GM21360 (cell line): Measurements from ENCODE around the gene ZNF587.
"Not testable (repeated sequence)": the region's sequence is repeated elsewhere in the genome, so short reads cannot be mapped to it uniquely, and the experiment has no call there.

Experiments used
- ATAC-seq: cut with Tn5 transposase; IDR thresholded peaks from one replicate; pipeline ENCODE4 v1.9.1; 2021; ENCODE audit warnings: mild to moderate bottlenecking, moderate library complexity; ENCODE audit not compliant: unreplicated experiment

ZNF587 gene

DNA sequence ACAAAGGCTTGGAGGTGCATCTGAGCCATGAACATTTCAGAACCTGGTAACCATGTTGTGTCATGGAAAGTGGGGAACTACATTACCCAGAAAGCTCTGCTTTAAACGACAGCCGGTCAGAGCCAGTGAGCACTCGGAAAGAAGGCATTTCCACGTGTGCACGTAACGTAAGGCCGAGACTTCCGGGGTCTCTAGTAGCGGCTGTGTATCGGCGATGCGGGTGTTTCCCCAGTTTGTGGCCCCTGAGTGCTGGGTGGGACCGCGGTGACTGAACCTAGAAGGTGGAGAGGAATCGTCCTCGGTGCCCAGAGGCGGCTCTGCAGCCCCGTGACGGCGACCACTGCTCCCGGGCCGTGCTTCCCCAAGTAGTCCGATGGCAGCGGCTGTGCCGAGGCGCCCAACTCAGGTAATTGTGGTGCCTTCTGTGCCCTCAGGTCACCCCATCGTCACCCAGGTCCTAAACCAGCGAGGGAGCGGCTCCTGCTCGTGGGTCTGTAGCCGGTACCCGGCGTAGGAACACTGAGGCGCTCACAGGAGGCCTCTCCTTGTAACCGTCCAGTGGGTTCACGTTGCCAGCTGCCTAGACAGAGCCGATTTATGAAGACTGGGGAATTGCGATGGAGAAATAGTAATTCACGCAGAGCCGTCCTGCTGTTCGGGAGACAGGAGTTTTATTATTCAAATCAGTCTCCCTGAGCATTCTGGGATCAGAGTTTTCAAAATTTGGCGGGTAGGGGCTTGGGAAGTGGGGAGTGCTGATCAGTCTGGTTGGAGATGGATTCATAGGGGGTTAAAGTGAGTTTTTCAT, at the start of gene ZNF587:
Gene ZNF587 (plus strand): TSS at position 194 of the 808 bp plus-strand sequence. CDS start 180 bp downstream, at position 374.
- ATAC-seq = peak; percentile 90

DNA sequence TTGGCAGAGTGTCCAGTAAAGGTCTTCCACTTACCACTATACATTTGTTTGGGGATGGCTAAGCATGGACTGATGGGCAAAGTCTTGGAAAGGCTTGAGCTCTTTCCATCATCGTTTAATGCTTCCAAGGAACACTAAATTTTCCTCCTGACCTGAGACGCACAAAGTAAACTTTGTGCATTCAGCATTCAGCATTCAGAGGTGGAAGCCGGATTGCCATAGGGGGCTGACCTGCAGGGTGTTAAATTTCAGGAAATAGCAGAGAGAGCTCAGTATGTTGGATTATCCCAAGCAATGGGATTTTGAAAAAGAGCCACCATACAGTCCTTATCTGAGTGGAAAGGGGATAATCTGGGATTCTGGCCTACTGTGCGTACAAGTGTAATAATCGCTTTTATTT, 49.0 kb upstream of the ZNF587 start:
- no peak for ATAC-seq

DNA sequence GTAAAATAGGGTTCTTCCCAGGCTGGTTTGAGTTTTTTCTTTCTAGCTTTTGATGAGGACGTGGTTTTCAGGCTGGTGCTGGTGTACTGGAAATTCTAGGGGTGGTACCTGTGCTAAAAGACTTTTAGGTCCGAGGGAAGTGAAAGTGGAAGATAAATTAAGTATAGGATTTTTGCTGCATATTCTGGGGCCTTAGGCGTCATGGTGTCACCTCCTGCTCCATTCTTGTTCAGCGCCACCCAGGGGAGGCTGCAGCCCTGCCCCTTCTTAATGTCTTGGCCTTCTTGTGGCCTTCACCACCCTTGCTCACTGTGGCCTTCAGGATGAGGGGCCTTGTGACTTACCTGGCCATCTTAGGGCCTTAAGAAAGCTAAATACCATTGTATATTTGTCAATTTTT, 47.4 kb upstream of the ZNF587 start:
- peak; percentile 63 for ATAC-seq

DNA sequence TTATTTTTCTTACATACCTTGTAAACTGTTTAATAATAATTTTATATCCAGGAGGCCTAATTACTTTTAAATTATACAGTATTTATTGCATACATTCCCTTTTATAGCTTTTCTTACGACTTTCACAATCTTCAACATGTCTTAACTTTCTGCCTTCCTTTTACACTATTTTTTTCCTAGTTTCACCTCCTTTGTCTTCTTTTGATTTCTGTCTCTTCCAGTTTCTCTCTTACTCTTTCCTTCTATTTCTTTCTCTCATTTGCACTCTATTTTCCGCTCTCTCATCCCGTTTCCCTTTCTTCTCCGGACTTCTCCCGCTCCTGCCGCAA, 46.4 kb upstream of the ZNF587 start:
- no peak for ATAC-seq

DNA sequence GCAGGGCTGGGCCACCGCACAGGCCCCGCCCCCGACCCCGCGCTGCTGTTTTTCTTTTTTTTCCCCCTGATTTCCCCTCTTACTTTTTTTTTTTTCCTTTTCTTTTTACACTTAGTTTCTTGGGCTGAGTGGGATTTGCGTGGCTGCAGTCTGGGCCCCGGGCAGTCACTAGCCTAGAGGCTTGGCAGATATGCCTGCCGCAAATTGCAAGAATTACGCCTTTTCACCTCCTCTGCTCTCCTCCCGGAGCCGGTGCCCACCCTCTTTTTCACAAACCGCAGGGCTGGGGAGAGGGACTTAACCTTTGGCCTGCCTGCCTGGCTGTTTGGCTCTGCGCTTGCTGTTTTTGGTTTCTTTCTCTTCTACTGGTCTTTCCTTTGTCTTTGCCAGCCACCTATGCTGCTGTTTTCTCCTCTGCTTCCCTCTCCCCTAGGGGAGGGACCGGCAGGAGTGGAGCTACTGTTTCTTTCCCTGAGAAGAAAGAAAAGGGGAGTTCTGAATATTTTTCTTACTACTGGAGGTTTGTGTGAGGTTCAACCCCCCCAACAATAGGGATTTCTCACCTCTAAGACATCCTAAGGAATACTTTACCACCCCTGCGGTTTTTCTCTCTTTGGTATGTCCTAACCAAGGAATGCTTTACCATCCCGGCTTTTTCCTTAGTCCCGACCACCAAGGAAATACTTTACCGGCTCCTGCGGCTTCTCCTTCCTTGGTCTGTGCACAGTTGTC, 45.9 kb upstream of the ZNF587 start:
- ATAC-seq = no peak

DNA sequence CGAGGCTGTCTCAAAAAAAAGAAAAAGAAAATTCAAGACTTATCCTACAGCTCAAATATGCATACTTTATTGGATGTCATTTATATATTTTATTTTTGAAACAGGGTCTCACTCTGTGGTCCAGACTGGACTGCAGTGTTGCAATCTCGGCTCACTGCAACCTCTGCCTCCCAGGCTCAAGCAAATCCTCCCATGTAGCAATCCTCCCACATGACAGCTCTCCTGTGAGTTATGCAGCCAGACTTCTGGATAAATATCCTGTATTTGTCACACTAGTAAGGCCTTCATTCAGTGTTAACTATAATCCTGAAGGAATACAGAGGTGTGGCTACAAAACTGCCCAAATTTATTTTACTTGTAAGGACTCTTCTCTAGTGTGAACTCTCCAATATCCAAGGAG, 42.1 kb upstream of the ZNF587 start:
- ATAC-seq = no peak

DNA sequence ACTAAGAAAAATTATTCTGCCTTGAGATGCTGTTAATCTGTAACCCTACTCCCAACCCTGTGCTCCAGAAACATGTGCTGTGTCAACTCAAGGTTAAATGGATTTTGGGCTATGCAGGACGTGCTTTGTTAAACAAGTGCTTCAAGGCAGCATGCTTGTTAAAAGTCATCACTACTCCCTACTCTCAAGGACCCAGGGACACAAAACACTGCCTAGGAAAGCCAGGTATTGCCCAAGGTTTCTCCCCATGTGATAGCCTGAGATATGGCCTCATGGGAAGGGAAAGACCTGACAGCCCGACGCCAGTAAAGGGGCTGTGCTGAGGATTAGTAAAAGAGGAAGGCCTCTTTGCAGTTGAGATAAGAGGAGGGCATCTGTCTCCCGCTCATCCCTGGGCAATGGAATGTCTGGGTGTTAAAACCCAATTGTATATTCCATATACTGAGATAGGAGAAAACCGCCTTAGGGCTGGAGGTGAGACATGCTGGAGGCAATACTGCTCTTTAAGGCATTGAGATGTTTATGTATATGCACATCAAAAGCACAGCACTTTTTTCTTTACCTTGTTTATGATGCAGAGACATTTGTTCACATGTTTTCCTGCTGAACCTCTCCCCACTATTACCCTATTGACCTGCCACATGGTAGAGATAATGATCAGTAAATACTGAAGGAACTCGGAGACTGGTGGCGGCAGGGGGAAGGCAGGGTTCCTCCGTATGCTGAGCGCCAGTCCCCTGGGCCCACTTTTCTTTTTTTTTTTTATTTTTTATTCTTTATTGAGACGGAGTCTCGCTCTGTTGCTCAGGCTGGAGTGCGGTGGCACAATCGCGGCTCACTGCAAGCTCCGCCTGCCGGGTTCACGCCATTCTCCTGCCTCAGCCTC, 39.0 kb upstream of the ZNF587 start:
- not testable (repeated sequence) for ATAC-seq

DNA sequence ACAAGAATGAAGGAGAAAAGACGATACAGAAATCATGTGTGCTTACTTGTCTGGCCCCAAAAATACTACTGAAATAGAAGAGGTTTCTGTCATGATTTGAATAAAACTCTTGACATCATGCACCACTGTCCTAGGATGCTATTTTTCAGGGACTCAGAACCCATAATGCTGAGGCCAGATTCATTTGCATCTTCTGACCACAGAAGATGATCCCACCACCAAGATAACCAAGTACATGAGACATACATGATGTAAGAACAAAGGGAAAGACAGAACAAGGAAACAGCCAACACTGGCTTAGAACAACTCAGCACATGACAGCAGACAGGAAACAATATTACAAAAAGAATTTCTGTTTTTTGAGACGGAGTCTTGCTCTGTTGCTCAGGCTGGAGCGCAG, 37.4 kb upstream of the ZNF587 start:
- ATAC-seq = peak; percentile 47

DNA sequence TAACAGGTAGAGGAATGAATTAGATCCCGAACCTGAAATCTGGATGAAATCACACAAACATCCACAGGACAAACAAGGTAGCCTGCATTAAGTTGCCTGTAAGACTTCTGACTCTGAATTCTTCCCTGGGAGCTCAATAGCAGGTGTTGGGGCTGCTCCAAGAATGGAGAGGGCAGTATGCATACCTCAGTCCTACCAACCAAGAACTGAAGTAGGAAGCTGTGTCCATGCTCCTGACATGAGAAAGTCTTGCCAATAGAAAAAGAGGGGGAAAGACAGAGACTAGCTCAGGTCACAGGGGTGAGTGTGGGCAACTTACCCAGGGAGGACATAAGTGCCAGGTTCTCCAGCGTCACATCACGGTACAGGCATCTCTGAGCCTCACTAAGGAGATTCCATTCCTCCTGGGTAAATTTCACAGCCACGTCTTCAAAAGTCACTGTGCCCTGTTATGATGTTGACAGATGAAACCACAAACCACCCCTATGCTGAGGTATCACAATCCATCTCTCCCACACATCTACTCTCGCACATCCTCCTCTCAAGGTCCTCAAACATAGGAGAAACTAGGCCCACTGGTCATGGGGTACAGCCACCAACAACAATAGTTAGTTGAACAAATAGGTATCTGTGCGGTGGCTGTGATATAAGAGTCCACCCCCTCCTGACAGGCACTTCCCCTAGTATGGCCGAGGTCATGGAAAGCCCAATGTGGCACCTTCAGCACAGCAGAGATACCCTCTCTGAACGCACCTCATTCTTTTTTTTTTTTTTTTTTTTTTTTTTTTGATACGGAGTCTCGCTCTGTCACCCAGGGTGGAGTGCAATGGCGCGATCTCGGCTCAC, 36.5 kb upstream of the ZNF587 start:
- not testable (repeated sequence) for ATAC-seq

DNA sequence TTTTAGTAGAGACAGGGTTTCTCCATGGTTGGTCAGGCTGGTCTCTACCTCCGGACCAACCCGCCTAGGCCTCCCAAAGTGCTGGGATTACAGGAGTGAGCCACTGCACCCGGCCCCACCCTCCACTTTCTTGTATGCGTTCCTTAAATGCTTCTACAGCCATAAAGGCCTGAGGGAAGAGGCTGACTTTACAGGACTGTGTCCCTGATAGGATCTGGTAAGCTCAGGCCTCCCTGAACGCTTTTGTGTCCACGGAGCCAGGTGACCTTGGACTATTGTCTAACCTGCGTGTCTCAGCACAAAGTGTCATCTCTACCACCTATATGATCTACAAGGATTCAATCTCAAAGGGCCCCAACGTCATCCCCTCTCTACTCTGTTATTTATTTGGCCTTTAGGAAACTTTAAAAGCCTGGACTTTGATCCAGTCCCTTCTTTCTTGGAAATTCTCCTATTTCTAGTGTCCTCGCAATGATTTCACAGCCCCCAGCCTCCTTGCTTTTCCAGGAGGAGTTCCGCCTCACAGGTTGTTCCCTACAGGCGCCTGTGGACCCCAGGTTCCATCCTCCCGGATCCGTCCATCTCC, 35.6 kb upstream of the ZNF587 start:
- ATAC-seq = no peak

DNA sequence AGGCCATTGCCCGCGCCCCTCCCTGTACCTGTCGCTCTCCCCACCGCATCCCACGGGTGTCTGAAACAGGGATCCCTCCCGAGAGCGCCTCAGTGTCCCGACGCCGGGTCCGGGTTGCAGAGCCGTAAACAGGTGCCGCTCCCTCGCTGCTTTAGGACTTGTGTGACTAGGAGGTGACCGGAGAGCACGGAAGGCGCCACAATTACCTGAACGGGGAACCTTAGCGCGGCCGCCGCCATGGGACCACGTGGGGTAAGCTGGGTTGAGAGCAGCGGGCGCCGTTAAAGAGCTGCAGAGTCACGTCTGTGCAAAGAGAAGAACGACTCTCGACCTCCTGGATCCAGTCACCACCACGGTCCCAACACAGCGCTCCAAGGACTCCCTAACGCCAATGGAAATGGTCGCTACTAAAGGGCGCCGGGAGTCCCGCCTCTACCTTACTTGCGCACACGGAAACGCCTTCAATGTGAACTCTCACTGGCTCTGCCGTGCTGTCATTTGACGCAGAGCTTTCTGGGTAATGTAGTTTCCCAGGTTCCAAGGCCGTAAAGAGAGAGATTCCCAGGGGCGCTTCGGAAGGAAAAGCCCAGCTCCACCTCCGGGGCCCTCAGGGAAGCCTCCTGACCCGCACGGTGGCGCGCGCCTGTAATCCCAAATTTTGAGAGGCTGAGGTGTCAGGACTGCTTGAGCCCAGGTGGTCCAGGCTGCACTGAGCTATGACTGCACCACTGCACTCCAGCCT, 35.0 kb upstream of the ZNF587 start, which contains the start of gene ZNF552:
Gene ZNF552 (minus strand): TSS at position 409 of the 742 bp plus-strand sequence. CDS start 170 bp downstream, at position 239.
- ATAC-seq = peak; percentile 62

DNA sequence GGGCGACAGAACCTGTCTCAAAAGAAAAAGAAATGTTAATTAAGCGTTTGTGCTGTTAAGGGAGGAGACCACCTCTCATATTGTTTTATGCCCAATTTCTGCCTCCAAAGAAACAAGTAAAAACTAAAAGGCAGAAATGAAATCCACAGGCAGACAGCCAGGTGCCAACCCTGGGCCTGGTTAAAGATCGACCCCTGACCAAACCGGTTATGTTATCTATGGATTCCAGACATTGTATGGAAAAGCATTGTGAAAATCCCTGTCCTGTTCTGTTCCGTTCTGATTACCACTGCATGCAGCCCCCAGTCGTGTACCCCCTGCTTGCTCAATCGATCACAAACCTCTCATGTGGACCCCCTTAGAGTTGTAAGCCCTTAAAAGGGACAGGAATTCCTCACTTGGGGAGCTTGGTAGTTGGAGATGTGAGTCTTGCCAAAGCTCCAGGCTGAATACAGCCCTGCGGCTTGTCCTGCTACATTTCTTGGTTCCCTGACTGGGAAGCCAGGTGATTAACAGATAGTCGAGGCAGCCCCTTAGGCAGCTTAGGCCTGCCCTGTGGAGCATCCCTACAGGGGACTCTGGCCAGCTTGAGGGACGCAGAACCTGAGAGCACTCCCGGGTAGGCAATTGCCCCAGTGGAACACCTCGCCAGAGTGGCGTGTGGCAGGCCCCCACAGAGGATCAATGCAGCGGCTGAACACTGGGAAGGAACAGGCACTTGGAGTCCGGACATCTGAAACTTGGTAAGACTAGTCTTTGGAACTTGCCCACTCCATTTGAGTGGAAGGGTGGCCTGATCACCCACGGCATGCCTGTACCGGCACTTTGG, 34.2 kb upstream of the ZNF587 start:
- no peak for ATAC-seq

DNA sequence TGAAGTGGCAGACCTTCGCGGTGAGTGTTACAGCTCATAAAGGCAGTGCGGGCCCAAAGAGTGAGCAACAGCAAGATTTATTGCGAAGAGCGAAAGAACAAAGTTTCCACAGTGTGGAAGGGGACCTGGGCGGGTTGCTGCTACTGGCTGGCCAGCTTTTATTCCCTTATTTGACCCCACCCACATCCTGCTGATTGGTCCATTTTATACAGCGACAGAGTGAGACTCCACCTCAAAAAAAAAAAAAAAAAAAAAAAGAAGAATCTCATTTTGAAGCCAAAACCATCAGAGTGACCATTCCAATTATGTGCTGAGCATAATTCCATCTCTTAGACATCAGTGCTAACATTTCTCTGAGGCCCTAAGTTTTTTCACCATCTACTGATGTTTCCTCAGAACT, 33.0 kb upstream of the ZNF587 start:
- no peak for ATAC-seq

DNA sequence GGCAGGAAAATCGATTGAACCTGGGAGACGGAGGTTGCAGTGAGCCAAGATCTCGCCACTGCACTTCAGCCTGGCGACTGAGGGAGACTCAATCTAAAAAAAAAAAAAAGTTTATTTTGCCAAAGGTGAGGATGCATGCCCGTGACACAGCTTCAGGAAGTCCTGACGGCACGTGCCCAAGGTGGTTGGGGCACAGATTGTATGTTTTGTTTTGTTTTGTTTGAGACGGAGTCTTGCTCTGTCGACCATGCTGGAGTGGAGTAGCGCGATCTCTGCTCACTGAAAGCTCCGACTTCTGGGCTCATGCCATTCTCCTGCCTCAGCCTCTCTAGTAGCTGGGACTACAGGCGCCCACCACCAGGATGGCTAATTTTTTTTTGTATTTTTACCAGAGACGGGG, 31.7 kb upstream of the ZNF587 start:
- no peak for ATAC-seq

DNA sequence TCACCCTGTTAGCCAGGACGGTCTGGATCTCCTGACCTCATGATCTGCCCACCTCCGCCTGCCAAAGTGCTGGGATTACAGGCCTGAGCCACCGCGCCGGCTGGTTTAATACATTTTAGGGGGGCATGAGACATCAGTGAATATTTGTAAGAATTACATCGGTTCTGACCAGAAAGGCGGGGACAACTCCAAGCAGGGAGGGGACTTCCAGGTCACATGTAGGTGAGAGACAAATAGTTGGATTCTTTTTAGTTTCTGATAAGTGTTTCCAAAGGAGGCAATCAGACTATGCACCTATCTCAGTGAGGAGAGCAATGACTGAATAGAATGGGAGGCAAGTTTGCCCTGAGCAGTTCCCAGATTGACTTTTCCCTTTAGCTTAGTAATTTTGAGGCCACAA, 31.3 kb upstream of the ZNF587 start:
- no peak for ATAC-seq

DNA sequence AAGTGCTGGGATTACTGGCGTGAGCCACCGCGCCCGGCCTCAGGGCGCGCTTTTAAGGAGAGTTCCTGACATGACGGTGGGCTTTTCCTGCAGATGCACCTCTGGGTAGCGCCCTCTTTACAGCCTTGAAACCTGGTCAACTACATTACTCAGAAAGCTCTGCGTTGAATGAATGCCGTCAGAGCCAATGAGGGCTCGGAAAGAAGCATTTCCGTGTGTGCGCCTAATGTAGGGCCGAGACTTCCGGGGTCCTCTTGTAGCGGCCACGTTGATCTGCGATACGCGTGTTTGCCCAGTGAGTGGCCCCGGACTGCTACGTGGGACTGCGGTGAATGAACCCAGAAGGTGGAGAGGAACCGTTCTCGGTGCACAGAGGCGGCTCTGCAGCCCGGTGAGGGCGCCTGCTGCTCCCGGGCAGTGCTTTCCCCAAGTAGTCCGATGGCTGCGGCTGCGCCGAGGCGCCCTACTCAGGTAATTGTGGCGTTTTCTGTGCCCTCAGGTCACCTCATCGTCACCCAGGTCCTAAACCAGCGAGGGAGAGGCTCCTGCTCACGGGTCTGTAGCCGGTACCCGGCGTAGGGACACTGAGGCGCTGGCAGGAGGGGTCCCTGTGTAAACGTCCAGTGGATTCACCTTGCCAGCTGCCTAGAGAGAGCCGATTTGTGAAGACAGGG, 30.0 kb upstream of the ZNF587 start:
- ATAC-seq = peak; percentile 79

DNA sequence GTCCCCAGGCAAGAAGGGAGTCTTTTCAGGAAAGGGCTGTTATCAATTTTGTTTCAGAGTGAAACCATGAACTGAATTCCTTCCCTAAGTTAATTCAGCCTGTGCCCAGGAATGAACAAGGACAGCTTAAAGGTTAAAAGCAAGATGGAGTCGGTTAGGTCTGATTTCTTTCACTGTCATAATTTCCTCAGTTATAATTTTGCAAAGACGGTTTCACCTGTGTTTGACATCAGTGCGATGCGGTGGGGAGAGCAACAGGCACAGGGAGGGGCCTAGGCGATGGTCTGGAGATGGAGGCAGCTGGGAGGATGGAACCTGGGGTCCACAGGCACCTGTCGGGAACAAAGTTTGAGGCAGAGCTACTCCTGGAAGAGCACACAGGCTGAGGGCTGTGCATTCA, 29.1 kb upstream of the ZNF587 start:
- no peak for ATAC-seq

DNA sequence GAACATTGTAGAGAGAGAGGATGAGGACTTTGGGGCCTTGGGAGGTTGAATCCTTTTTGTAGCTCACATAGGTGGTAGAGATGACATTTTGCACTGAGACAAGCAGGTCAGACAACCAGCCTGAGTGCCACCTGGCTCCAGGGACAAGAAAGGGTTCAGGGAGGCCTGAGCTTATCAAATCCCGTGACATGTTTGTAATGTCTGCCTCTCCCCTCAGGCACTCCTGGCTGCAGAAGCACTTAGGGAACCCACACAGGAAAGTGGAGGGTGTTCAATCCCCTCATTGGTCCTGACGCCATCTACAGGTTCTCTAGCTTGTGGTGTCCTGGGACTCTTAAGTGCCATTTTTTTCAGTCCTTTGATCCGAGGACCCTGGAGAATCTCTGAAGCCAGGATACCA, 28.6 kb upstream of the ZNF587 start:
- not testable (repeated sequence) for ATAC-seq
